Cardiac fibroblast (primary cell): ENCODE data around the gene OR7A10.

Source experiments
- DNase-seq, 2 donors: peaks; one replicate each; pipeline versions ENCODE4 v3.0.0 to v3.0.0-alpha.2; 2010; ENCODE audit warnings: low read depth in 2 of 2
- H3K4me3 ChIP-seq, 2 donors: replicated peaks in 1 of 2; 1 replicate in 1 of 2; 2 replicates in 1 of 2; pipeline ENCODE4 v1.5.1; 2011; ENCODE audit warnings: low read depth in 2 of 2, low read length in 2 of 2, mild to moderate bottlenecking in 2 of 2, moderate library complexity in 1 of 2
- TF ChIP-seq, protein P1 (sequence below): IDR thresholded peaks from one replicate; pipeline ENCODE4 v1.5.1; 2011; ENCODE audit warnings: low read depth, mild to moderate bottlenecking, low read length, inconsistent platforms

Gene OR7A10

DNA sequence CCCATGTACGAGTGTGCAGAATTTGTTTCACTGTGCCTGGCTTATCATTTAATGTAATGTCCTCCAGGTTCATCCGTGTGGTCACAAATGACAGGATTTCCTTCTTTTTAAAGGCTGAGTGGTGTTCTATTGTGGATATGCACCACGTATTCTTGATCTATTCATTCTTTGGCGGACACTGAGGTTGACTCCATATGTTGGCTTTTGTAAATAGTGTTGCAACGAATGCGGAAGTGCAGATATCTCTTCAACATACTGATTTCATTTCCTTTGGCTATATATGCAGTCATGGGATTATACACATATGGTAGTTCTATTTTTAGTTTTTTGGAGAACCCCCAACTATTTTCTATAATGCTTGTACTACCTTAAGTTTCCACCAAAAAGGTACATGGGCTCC, 26.8 kb downstream of the OR7A10 start:
- no peak overlapping the region for H3K4me3 ChIP-seq
- peak in 1 of 2 donors; percentile 11 for DNase-seq
- TF ChIP-seq, protein P1, sequence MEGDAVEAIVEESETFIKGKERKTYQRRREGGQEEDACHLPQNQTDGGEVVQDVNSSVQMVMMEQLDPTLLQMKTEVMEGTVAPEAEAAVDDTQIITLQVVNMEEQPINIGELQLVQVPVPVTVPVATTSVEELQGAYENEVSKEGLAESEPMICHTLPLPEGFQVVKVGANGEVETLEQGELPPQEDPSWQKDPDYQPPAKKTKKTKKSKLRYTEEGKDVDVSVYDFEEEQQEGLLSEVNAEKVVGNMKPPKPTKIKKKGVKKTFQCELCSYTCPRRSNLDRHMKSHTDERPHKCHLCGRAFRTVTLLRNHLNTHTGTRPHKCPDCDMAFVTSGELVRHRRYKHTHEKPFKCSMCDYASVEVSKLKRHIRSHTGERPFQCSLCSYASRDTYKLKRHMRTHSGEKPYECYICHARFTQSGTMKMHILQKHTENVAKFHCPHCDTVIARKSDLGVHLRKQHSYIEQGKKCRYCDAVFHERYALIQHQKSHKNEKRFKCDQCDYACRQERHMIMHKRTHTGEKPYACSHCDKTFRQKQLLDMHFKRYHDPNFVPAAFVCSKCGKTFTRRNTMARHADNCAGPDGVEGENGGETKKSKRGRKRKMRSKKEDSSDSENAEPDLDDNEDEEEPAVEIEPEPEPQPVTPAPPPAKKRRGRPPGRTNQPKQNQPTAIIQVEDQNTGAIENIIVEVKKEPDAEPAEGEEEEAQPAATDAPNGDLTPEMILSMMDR: no peak

DNA sequence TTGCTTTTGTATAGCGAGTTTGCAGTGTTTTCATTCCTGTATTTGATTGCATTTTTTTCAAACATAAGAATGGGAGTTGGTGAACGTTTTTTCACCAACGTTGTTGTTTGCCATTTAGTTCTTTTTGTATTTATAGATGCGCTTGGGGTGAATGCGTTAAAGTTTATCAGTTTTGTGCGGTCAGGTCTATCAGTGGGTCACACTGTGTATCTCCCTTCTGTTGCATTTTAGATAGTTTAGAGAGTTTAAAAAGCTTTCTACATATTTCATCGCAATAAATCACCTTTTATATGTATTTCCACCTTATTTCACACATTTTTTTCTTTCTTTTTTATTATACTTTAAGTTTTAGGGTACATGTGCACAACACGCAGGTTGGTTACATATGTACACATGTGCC, 30.1 kb downstream of the OR7A10 start:
- TF ChIP-seq, protein P1: no peak
- H3K4me3 ChIP-seq: no peak overlapping the region

DNA sequence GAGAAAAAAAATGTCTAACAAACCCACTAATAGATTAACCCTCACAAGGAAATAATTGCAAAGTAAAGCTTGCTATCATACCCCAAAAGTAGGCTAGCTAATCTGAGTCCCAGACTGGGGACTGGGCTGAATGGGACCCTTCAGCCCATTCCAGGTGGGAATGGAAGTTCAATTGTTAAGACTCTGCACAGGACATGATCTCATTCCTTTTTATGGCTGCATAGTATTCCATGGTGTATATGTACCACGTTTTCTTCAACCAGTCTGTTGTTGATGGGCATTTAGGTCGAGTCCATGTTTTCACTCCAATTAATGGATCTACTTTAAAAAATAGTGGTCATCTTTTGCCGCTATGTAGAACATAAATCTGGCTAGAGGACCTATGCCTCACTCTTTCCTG, 31.7 kb downstream of the OR7A10 start:
- H3K4me3 ChIP-seq: no peak overlapping the region
- TF ChIP-seq, protein P1: no peak
- DNase-seq: no peak

More for the DNA sequence above, 30.1 kb downstream of the OR7A10 start:
- no peak for DNase-seq

DNA sequence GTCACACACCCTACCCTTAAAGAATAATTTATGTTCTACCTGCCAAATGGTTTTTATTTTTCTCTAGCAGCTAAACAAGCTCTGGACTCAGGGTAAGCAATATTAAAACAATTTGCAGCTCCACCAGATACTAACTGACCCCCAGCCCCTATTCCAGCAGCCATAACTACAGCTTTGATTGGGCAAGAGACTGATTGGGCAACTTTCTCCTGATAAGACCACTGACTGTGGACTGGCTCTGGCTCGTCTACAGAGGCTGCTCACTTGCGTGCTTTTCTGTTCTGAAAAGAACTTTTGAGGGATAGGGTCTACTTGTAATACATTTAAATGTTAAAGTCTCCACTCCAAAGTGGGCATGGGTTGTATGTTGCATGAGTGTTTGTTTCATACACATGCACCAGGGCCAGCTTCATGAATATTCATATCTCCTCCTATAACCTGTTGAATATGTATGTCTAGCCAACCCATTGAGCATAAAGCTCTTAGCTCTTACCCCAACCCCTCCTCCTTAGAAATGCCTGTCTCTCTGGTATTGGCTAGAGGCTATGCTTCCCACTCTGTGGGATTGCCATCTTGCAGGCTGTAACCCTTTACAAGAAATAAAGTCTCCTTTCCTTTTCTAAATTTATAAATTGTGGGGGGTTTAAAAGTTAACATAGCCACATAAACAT, 33.6 kb downstream of the OR7A10 start:
- TF ChIP-seq, protein P1: no peak
- no peak for DNase-seq
- H3K4me3 ChIP-seq: no peak overlapping the region

DNA sequence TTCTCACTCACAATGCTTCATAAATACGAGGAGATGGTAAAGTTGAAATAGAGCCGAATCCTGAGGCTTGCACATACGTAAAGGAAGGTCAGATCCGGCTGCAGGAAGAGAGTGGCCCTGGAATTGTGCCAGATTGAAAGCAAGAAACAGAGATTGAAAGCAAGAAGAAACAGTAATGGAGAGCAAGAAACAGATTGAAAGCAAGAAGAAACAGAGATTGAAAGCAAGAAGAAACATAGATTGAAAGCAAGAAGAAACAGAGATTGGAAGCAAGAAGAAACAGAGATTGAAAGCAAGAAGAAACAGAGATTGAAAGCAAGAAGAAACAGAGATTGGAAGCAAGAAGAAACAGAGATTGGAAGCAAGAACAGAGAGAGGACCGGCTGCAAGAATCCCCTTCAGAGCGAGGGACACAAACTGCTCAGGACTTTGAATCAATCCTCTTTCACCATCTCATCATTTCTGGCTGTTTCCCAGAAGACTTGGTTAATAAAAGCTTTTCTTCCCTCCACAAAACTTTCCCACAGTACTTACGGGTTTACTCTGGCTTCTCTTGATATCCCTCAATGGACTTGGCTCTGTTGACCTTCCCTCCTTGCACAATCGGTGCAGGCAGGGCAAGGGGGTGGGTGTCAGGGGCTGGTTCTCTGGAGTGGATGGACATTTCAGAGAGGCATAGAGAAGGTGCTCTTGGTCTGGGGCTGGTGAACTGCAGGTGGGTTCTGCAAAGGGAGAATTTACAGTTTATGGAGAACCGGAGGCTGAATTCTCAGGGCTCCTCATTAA, 39.3 kb downstream of the OR7A10 start:
- no peak for DNase-seq
- TF ChIP-seq, protein P1: no peak
- H3K4me3 ChIP-seq: no peak overlapping the region

DNA sequence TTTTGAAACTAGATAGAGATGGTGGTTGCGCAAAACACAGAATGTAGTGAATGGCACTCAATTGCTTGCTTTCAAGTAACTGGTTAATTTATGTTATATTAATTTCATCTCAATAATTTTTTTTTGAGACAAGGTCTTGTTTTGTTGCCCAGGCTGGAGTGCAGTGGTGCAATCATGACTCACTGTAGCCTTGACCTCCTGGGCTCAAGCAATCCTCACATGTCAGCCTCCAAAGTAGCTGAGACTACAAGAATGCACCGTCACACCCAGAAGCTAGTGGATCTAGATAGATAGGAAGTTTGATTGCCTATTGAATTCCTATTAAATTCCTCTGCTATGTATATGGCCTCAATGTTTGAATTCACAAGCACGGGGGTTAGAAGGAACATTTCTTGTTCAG, 44.0 kb downstream of the OR7A10 start:
- no peak for DNase-seq
- H3K4me3 ChIP-seq: no peak overlapping the region
- TF ChIP-seq, protein P1: no peak
